Measurements from ENCODE around the gene MSRB3. TPM values are rescaled to one million over a fixed set of nuclear protein-coding genes. Genes with fewer than 3 reads are reported as not detected.

MSRB3 gene
- total RNA-seq, 1 donor from 2014 or later: 1.6 TPM

GRCh38 chr12:65419284-65420072 is 141.0 kb downstream of the MSRB3 start:
- no peak for DNase-seq (ENCODE audit: low read depth)
- FAIRE-seq: no peak
- Histone ChIP-seq H3K36me3 (ENCODE audit: control insufficient read depth, insufficient read depth, low read length) (no peaks in the 10 kb centered on the region), H3K27me3 (ENCODE audit: control insufficient read depth, insufficient read depth, low read length) (no peaks in the 10 kb centered on the region), H3K4me3 (ENCODE audit: low read depth, low read length) (no peak overlapping the region)
- TF ChIP-seq CTCF (IDR thresholded peaks at IDR 0.05; ENCODE audit: insufficient read depth, low read length, severe bottlenecking): no peak

GRCh38 chr12:65420941-65421340 is 142.5 kb downstream of the MSRB3 start:
- no peak for TF ChIP-seq CTCF (IDR thresholded peaks at IDR 0.05; ENCODE audit: insufficient read depth, low read length, severe bottlenecking)
- no peak for DNase-seq (ENCODE audit: low read depth)
- Histone ChIP-seq H3K36me3 (ENCODE audit: control insufficient read depth, insufficient read depth, low read length) (no peaks in the 10 kb centered on the region), H3K27me3 (ENCODE audit: control insufficient read depth, insufficient read depth, low read length) (no peaks in the 10 kb centered on the region), H3K4me3 (ENCODE audit: low read depth, low read length) (no peak overlapping the region)
- FAIRE-seq: no peak

- H3K4me3 ChIP-seq (ENCODE audit: low read depth, low read length): no peak overlapping the region
- no peaks in the 10 kb centered on the region for H3K27me3 ChIP-seq (ENCODE audit: control insufficient read depth, insufficient read depth, low read length)
- FAIRE-seq: peak; percentile 18
These were observed 149.2 kb downstream of the MSRB3 start for GRCh38 chr12:65427646-65428045.

GRCh38 chr12:65430006-65430405 is 151.5 kb downstream of the MSRB3 start:
- no peak for TF ChIP-seq CTCF (IDR thresholded peaks at IDR 0.05; ENCODE audit: insufficient read depth, low read length, severe bottlenecking)
- Histone ChIP-seq H3K4me3 (ENCODE audit: low read depth, low read length) (no peak overlapping the region), H3K27me3 (ENCODE audit: control insufficient read depth, insufficient read depth, low read length) (no peaks in the 10 kb centered on the region), H3K36me3 (ENCODE audit: control insufficient read depth, insufficient read depth, low read length) (no peaks in the 10 kb centered on the region)
- FAIRE-seq (no peak), DNase-seq (ENCODE audit: low read depth) (no peak)

More at GRCh38 chr12:65427646-65428045, 149.2 kb downstream of the MSRB3 start:
- no peaks in the 10 kb centered on the region for H3K36me3 ChIP-seq (ENCODE audit: control insufficient read depth, insufficient read depth, low read length)
- no peak for TF ChIP-seq CTCF (IDR thresholded peaks at IDR 0.05; ENCODE audit: insufficient read depth, low read length, severe bottlenecking)
- no peak for DNase-seq (ENCODE audit: low read depth)

GRCh38 chr12:65430571-65431306 is 152.3 kb downstream of the MSRB3 start:
- H3K4me3 ChIP-seq (ENCODE audit: low read depth, low read length): no peak overlapping the region
- no peak for TF ChIP-seq CTCF (IDR thresholded peaks at IDR 0.05; ENCODE audit: insufficient read depth, low read length, severe bottlenecking)
- no peaks in the 10 kb centered on the region for H3K27me3 ChIP-seq (ENCODE audit: control insufficient read depth, insufficient read depth, low read length)
- H3K36me3 ChIP-seq (ENCODE audit: control insufficient read depth, insufficient read depth, low read length): no peaks in the 10 kb centered on the region
- no peak for FAIRE-seq
- peak; percentile 75 for DNase-seq (ENCODE audit: low read depth)
